Activated CD8-positive, alpha-beta memory T cell treated with anti-CD3 and anti-CD28 coated beads for 24 hours (primary cell): ENCODE results near the gene NFIB.

Experiments
- DNase-seq: peaks from one replicate; pipeline ENCODE4 v3.0.0-alpha.2; 2020

Gene NFIB

DNA sequence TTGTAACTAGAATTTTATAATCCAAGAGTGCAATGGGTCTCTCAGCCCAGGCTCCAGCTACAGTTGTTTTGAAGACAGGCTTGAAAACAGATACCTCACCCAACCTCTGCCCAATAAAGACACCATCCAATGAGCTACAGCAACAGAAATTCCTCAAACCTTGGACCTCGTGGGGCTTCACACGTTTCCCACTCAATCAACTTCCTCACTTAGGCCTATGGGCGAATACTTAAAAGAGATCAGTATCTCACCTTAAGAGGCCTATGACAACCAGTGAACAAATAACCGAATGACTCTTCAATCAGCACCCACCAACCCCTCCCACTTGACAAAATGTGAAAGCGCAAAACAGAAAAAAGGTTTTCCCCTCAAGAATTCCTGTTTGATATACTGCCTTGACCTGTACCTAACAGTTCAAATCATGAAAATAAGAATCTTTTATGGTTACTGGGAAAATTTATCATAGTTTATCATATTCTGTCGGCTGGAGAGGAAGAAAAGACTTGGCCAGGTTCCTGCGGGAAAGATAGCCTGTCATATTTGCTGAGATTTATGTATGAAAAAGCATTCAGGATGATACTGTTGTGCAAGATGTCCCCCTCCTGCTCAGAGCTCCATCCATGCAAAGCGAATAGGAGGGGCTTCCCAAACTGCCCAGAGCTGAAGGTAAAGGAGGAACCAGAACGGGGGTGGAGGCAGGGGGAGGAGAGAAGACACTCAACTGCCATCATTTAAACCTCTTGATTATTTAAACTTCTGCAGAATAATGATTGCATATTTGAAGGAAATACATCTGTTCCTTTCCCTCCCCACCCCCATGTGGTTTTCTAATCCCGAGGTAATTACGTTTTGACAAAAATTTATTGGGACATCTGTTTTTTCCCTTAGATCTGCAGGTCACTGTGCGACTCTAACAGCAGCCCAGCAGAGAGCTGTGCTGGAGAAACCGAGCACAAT lies 256.3 kb downstream of the NFIB start:
- no peak for DNase-seq

DNA sequence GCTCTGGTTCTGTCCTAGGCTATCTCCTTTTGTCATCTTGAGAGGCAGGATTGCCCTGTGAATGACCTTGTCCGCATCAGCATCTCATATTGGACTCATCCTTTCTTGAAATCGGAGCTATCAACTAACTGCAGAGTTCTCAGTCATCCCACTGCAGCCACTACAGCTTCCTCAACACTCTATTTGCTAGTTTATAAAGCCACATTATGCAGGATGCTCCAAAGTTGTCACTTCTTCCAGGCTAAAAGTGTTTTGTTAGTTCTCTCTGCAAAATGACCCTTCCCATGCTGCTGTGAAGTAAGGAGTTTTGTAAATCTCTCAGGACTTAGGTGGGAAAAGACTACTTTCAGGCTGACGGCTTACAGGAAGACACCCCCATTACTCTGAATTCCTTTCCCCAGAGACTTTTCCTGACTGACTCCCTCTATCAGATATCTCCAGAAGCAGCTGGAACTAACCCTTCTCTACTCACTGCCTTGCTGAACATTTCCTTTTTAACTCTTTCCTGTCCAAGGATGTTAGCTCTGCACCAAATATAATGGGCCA lies 257.6 kb downstream of the NFIB start:
- no peak for DNase-seq

DNA sequence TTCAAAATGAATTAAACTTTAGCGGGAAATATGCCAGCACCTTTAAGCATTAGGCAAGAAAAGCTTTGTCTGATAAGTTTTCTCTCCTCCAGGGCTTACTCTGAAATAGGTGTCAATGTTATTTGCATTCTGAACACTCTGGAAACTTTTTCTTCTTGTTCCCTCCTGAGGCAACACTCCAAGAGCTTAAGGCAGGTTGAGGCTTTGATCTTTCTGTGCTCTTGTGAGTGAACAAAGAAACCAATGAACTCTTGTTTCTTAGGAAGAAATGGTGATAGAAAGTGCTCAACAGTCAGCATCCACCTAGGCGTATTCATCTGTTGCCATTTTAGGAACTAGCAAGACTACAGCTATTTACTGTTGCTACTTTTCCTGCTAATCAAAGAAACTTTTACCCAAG lies 259.8 kb downstream of the NFIB start:
- no peak for DNase-seq

DNA sequence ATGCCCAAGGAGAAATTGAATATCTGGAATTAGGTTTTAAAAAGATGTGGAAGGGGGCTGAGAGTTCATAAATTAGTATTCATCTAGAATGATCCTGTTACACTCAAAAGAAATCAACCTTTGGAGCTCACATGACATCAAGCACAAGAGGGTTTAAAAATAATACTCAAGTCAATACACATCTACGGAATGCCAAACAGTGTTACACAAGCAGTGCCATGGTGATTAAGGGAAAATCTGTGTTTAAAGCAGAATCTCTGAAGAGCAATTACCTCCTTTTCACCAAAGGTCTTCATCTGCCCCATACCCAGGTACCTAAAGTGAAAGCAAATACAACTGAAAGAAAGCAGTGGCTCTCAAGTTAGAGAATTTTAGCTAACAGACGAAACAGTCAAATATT lies 261.6 kb downstream of the NFIB start:
- no peak for DNase-seq

DNA sequence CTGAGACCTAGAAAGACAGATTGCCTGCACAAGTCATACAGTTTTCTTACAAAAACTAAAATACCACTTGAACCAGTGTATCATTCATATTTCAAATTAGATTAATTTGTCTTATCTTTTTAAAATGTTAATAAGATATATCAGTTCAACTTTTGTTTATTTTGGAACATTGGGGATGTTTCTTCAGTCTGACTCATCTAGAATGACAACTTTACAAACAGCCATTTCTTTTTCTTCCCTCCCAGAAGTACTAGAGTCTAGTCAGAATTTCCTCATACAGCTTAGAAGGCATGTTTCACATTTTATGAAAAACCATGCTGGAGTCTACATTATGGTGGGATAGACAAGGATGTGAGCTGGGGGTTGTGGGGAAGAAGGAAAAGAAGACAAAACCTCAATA lies 262.5 kb downstream of the NFIB start:
- no peak for DNase-seq

DNA sequence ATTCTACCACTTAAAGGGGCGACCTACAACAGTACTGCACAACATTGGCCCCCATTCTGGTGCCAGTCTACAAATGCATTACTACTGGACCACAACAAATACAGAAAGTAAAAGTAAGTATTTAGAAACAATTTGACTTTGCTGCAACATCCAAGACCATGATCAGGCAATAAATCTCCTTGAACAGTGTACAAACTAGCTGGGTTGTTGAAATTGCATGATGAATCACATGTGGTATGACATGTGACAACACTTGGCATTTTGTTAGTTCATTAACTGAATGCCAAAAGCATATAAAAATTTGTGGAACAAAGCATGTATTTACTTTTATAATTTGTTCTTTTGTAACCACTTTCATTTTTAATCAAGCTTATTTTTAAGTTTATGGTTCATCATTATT lies 270.5 kb downstream of the NFIB start:
- DNase-seq, result no peak

DNA sequence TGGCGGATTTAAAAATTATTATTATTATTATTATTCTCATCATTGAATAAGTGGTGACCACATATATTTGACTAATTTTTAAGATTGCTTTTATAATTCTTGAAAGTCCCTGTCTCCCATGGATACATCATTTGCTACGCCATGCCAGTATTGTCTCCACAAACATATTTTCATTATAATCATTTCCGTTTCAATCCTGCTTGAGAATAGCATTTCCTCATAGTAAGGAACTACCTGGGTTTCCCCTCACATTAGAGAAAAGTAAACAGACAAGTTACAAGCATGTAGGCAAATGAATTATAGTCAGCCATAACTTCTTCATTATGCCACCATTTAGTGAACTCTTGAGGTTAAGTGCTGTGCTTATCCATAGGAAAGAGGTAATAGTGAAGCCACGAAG lies 276.6 kb downstream of the NFIB start:
- no peak for DNase-seq

DNA sequence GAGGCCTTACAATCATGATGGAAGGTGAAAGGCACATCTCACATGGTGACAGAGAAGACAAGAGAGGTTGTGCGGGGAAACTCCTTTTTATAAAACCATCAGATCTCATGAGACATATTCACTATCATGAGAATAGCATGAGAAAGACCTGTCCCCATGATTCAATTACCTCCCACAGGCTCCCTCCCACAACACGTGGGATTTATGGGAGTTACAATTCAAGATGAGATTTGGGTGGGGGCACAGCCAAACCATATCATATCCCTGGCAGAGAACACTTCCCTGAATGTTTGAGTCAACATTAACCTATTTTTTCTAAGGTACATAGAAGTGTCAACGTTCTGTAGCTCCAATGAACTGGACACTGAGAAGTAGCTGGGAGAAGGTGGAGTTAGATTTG lies 280.9 kb downstream of the NFIB start:
- DNase-seq, result no peak
